SU-DHL-6 (cell line): ENCODE measurements around the gene LIMCH1.

ENCODE experiments used
- H2AFZ ChIP-seq: fragments of 200-600 bp; sonication (generic); 2 replicates; pipeline ENCODE4 v1.6.1; 2014; ENCODE audit warnings: low read depth, mild to moderate bottlenecking, moderate library complexity, mixed read lengths, antibody characterized with exemption, low read length; ENCODE audit not compliant: severe bottlenecking
- H3F3A ChIP-seq: fragments of 200-600 bp; shearing (Covaris generic); 2 replicates; pipeline ENCODE4 v1.6.0; 2016; ENCODE audit warnings: antibody characterized with exemption, mild to moderate bottlenecking; ENCODE audit not compliant: insufficient read depth
- H3K27ac ChIP-seq: fragments of 200-600 bp; sonication (generic); 2 replicates; pipeline ENCODE4 v1.5.1; 2016; ENCODE audit warnings: low read depth, mild to moderate bottlenecking, low read length, moderate library complexity, mixed read lengths
- H3K27me3 ChIP-seq: fragments of 200-600 bp; sonication (generic), shearing (Covaris generic); 2 replicates; pipeline ENCODE4 v1.6.0; 2014; ENCODE audit warnings: mild to moderate bottlenecking, low read length
- H3K36me3 ChIP-seq: fragments of 200-600 bp; sonication (generic); 2 replicates; pipeline ENCODE4 v1.6.1; 2014; ENCODE audit warnings: mild to moderate bottlenecking, low read length, mixed read lengths
- H3K4me2 ChIP-seq: fragments of 300-600, 200-600 bp; shearing (Covaris generic), sonication (generic); 2 replicates; pipeline ENCODE4 v1.6.0; 2014; ENCODE audit warnings: low read length, low read depth, mild to moderate bottlenecking; ENCODE audit not compliant: poor library complexity, severe bottlenecking
- H3K4me3 ChIP-seq: fragments of 200-600 bp; sonication (generic); 2 replicates; pipeline ENCODE4 v1.5.1; 2014; ENCODE audit warnings: antibody characterized with exemption, low read length, mild to moderate bottlenecking, mixed read lengths; ENCODE audit not compliant: insufficient read depth, poor library complexity, severe bottlenecking
- H3K79me2 ChIP-seq: fragments of 200-600 bp; sonication (generic); 2 replicates; pipeline ENCODE4 v1.6.1; 2014; ENCODE audit warnings: mild to moderate bottlenecking, low read length, moderate library complexity; ENCODE audit not compliant: insufficient read depth
- H3K9ac ChIP-seq: fragments of 200-600 bp; sonication (generic); 2 replicates; pipeline ENCODE4 v1.7.0; 2014; ENCODE audit warnings: mild to moderate bottlenecking, low read length
- H3K9me2 ChIP-seq: fragments of 200-600 bp; sonication (generic); replicated peaks from 2 replicates; pipeline ENCODE4 v1.6.1; 2014; ENCODE audit warnings: low read length; ENCODE audit not compliant: insufficient read depth
- H3K9me3 ChIP-seq: fragments of 200-600 bp; sonication (generic); 2 replicates; pipeline ENCODE4 v1.6.1; 2014; ENCODE audit warnings: low read length, mixed read lengths; ENCODE audit not compliant: insufficient read depth
- H4K20me1 ChIP-seq: fragments of 200-600 bp; sonication (generic); 2 replicates; pipeline ENCODE4 v1.6.1; 2014; ENCODE audit warnings: low read depth, mild to moderate bottlenecking, antibody characterized with exemption, low read length, moderate library complexity, mixed read lengths
- EZH2phosphoT487 ChIP-seq: fragments of 200-600 bp; sonication (generic), shearing (Covaris generic); conservative IDR thresholded peaks from 2 replicates; pipeline ENCODE4 v1.6.1; 2018; ENCODE audit warnings: mild to moderate bottlenecking, antibody characterized with exemption, low read length, moderate library complexity, mixed read lengths
- TF ChIP-seq, protein P1 (sequence below): fragments of 200-600 bp; sonication (generic); IDR thresholded peaks from one replicate; pipeline ENCODE4 v1.5.1; 2017; ENCODE audit warnings: antibody characterized with exemption, mild to moderate bottlenecking, low read length, moderate library complexity; ENCODE audit not compliant: insufficient read depth, poor library complexity, severe bottlenecking

Gene LIMCH1

GRCh38 chr4:41507291-41507947 lies 30.5 kb upstream of the LIMCH1 start:
- H3K27ac ChIP-seq: no peak overlapping the region
- no peak overlapping the region for H3K4me2 ChIP-seq
- H3K79me2 ChIP-seq: no peaks in the 10 kb centered on the region
- H3K9me2 ChIP-seq: no peaks in the 10 kb centered on the region
- H3K9me3 ChIP-seq: no peaks in the 10 kb centered on the region
- TF ChIP-seq, protein P1, sequence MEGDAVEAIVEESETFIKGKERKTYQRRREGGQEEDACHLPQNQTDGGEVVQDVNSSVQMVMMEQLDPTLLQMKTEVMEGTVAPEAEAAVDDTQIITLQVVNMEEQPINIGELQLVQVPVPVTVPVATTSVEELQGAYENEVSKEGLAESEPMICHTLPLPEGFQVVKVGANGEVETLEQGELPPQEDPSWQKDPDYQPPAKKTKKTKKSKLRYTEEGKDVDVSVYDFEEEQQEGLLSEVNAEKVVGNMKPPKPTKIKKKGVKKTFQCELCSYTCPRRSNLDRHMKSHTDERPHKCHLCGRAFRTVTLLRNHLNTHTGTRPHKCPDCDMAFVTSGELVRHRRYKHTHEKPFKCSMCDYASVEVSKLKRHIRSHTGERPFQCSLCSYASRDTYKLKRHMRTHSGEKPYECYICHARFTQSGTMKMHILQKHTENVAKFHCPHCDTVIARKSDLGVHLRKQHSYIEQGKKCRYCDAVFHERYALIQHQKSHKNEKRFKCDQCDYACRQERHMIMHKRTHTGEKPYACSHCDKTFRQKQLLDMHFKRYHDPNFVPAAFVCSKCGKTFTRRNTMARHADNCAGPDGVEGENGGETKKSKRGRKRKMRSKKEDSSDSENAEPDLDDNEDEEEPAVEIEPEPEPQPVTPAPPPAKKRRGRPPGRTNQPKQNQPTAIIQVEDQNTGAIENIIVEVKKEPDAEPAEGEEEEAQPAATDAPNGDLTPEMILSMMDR: no peak
- TF ChIP-seq EZH2phosphoT487: no peak
- no peaks in the 10 kb centered on the region for H3K36me3 ChIP-seq
- H3F3A ChIP-seq: no peaks in the 10 kb centered on the region
- H3K9ac ChIP-seq: no peak overlapping the region
- H4K20me1 ChIP-seq: no peaks in the 10 kb centered on the region
- H3K27me3 ChIP-seq: no peaks in the 10 kb centered on the region
- H3K4me3 ChIP-seq: no peak overlapping the region
- no peak overlapping the region for H2AFZ ChIP-seq

DNA sequence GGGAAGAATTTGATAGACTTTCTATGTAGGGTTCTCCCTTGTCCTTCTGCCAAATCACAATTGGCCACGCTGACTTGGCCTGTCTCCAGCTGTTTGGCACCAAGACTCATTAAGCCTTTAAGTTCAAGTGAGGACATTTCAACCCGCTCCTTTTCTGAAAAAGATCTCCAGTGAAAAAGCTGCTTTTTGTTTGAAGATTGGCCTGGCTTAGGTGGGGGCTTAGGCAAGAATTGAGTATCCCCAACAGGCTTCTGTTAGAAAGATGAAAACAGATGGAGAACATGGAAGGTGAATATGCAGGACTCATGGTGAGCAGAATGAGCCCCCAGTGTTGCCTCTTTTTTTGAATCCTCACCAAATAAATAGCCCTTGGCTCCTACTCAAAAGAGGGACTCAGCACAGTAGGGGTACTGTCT lies 28.5 kb upstream of the LIMCH1 start:
- no peak overlapping the region for H2AFZ ChIP-seq
- H3K36me3 ChIP-seq: no peaks in the 10 kb centered on the region
- no peak for TF ChIP-seq EZH2phosphoT487
- TF ChIP-seq, protein P1: no peak
- H3K79me2 ChIP-seq: no peaks in the 10 kb centered on the region
- H3K4me3 ChIP-seq: no peak overlapping the region
- no peaks in the 10 kb centered on the region for H3K9me2 ChIP-seq
- no peaks in the 10 kb centered on the region for H3F3A ChIP-seq
- no peaks in the 10 kb centered on the region for H3K27me3 ChIP-seq
- no peaks in the 10 kb centered on the region for H3K9me3 ChIP-seq
- no peak overlapping the region for H3K4me2 ChIP-seq
- no peak overlapping the region for H3K27ac ChIP-seq
- no peaks in the 10 kb centered on the region for H4K20me1 ChIP-seq
- H3K9ac ChIP-seq: no peak overlapping the region

GRCh38 chr4:41510179-41510578 lies 27.8 kb upstream of the LIMCH1 start:
- Histone ChIP-seq H3K4me2 (no peak overlapping the region), H3K36me3 (no peaks in the 10 kb centered on the region), H3K9ac (no peak overlapping the region), H2AFZ (no peak overlapping the region), H3K4me3 (no peak overlapping the region), H3K27me3 (no peaks in the 10 kb centered on the region), H3K9me3 (no peaks in the 10 kb centered on the region), H3K79me2 (no peaks in the 10 kb centered on the region), H3K9me2 (no peaks in the 10 kb centered on the region), H3F3A (no peaks in the 10 kb centered on the region), H3K27ac (no peak overlapping the region), H4K20me1 (no peaks in the 10 kb centered on the region)
- TF ChIP-seq EZH2phosphoT487: no peak
- TF ChIP-seq, protein P1: no peak

DNA sequence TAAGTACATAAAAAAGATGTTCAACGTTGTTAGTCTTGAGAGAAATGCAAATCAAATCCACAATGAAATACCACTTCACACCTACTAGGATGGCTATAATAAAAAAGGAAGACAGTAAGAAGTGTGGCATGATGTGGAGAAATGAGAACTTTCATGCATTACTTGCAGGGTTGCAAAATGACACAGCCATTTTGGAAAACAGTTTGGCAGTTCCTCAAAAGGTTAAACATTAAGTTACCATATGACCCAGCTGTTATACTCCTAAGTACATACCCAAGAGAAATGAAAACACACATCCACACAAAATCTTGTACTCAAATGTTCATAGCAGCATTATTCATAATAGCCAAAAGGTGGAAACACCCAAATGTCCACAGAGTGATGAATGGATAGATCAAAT lies 25.8 kb upstream of the LIMCH1 start:
- no peaks in the 10 kb centered on the region for H3K9me2 ChIP-seq
- H3K9me3 ChIP-seq: no peaks in the 10 kb centered on the region
- no peaks in the 10 kb centered on the region for H3F3A ChIP-seq
- H4K20me1 ChIP-seq: no peaks in the 10 kb centered on the region
- no peak overlapping the region for H3K4me2 ChIP-seq
- no peaks in the 10 kb centered on the region for H3K27me3 ChIP-seq
- no peak overlapping the region for H3K4me3 ChIP-seq
- H3K9ac ChIP-seq: no peak overlapping the region
- no peaks in the 10 kb centered on the region for H3K79me2 ChIP-seq
- H3K36me3 ChIP-seq: no peaks in the 10 kb centered on the region
- no peak overlapping the region for H2AFZ ChIP-seq
- TF ChIP-seq, protein P1: no peak
- TF ChIP-seq EZH2phosphoT487: no peak
- H3K27ac ChIP-seq: no peak overlapping the region
